HG03135 (cell line): ENCODE measurements around the gene INPP5A.
"Not testable (repeated sequence)": the region's sequence is repeated elsewhere in the genome, so short reads cannot be mapped to it uniquely, and the experiment has no call there.

ENCODE experiments used
- ATAC-seq: cut with Tn5 transposase; IDR thresholded peaks from one replicate; pipeline ENCODE4 v1.9.1; 2021; ENCODE audit warnings: mild to moderate bottlenecking, moderate library complexity; ENCODE audit not compliant: unreplicated experiment

INPP5A gene

DNA sequence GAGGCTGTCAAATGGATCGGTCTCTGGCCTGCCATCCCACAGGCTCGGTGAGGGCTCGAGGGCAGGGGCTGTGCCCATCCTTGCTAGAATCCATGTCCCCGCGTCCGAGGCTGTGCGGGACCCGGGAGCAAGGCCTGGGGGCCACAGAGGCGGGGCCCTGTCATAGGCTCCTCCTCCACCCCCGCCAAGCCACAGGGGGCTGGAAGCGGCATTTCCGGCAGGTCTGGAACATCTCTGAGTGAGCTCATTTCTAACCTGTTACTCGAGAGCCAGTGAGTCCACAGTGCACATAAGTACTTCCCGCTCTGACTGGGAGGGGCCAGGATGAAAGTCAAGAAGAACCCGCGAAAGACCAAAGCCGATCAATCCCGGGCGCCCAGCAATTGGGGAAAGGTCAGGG lies 190.7 kb downstream of the INPP5A start:
- no peak for ATAC-seq

GRCh38 chr10:132728741-132729140 lies 191.2 kb downstream of the INPP5A start:
- no peak for ATAC-seq

GRCh38 chr10:132729810-132730572 lies 192.4 kb downstream of the INPP5A start:
- ATAC-seq, result no peak

DNA sequence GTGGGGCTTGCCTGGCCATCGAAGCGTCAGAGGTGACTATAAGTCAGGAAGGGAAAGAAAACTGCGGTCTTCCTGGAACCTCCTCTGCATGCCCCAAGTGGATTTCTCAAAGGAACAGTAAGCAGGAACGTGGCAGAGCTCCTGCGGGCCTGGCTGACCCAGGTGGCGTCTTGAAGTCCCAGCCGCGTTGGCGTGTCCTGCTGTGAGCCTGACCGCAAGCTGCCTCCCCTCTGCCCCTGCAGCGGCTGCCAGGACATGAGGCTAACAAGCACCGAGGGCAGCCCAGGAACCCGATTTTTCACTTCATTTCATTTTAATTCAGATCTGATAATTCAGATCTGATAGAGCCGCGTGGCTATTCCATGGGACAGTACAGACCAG lies 193.0 kb downstream of the INPP5A start:
- no peak for ATAC-seq

GRCh38 chr10:132732518-132732917 lies 194.9 kb downstream of the INPP5A start:
- ATAC-seq, result no peak

DNA sequence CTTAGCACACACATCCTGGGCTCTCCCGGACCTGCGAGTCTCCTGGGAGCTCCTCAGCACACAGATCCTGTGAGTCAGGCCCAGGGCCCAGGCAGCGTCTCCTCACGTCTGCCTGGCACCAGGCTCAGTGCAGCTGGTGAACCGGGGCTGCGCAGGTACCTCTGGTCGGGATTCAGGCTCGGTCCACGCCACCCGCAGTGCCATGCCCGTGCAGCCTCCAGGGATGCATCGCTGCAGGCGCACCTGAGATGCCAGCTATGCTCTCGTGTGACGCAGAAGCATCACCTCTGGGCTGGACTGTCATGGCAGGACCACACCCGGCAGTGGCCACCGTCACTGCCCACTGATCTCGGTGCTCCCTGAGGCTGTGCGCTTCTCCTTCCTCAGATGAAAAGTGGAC lies 196.3 kb downstream of the INPP5A start:
- ATAC-seq, result no peak

DNA sequence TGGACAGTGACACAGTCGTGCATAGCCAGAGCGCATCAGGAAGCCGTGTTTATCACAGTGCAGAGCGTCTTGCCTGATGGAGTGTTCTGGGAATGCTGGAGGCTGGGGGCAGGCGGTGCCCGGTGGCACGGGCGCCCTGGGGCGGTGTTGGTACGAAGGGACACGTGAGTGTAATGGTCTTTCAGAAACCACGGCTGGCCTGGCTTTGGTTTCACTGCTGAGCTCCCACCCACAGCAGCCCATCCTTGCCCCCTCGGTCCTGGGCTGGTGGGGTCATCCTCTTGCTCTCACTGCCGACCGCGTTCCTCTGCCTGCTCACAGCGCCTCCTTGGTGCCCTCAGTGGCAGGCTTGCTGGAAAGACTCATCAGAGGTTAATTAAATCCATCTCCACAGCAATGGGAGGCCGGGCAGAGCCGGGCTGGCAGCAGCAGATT lies 197.8 kb downstream of the INPP5A start:
- no peak for ATAC-seq

- ATAC-seq, result no peak
Observed at GRCh38 chr10:132735923-132736391, 198.4 kb downstream of the INPP5A start.

DNA sequence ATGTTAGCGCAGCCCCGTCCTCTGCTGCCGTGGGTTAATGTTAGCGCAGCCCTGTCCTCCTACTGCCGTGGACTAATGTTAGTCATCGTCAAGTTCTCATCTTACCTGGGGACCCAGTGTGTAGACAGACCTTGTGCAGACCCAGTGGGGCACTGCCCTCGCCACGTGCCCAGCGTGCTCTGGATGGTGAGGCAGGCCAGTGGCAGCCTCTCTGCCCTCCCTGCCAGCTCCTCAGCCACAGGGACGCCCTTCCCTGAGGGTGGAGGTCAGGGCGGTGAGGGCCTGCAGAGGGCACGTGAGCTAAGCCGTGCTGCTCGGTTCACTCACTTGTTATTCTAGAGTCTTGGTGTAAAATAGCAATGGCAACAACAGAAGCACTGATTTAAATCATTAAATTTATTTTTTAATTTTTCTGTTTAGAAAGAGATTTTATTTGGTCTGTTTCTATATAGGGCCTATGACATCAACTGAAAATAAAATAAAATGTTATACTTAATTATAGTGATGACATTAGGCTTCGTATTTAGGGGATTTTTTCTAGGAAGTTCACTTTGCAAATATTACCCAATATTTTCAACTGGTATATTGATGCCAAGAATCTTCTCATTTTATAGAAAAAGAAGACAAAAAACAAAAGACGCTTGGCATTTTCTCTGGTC lies 199.9 kb downstream of the INPP5A start:
- no peak for ATAC-seq

DNA sequence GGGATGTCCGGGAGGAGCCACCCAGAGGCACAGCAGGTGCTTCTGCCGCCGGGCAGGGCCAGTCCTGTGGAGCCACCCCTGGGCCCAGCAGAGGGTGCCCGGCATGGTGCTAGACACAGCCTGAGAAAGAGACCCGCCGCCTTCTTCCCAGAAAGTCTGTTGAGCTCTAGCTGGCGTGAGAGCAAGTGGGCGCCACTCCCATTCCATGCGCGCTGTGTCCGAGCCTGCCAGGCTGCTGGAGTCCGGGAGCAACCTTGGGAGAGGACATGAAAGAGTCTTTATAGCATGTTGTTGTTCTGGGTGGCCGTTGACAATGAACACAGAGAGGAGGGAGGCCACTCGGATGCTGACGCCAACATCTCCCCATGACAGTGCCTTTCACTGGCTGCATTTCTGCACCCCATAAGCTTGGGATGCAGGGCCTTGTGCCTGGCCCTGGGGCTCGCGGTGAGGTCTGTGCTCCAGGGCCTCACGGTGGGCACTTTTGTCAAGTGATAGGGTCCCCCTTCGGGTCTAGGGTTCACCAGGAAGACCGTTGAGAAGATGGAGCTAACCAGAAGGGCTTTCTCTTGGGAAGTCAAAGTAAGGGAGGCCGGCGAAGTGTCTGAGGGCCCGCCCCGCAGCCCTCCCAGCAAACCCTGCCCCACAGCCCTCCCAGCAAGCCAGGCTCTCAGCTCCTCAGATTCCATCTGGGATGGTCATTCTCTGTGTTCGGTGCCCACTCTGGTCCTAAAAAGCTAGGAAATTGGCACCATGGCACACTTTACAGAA lies 201.1 kb downstream of the INPP5A start:
- no peak for ATAC-seq

- ATAC-seq, result no peak
Observed at GRCh38 chr10:132739225-132739613, 201.6 kb downstream of the INPP5A start.

DNA sequence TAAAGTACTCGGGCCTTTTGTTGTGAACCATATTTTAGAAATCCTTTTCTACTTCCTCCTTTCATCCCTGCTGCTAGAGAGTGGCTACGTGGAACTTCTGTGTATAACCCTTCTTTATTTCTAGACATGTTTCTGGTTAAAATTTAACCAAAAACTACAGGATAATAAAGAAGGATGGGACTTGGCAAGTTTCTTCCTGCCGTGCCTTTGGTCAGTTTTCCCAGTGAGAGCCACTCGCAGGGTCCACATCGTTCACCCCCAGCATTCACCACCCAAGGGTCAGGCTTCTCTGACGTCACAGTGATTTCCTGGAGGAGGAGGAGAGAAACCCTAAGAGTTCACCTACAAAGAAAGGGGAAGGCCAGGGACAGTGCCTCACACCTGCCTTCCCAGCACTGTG lies 203.0 kb downstream of the INPP5A start:
- ATAC-seq, result no peak

DNA sequence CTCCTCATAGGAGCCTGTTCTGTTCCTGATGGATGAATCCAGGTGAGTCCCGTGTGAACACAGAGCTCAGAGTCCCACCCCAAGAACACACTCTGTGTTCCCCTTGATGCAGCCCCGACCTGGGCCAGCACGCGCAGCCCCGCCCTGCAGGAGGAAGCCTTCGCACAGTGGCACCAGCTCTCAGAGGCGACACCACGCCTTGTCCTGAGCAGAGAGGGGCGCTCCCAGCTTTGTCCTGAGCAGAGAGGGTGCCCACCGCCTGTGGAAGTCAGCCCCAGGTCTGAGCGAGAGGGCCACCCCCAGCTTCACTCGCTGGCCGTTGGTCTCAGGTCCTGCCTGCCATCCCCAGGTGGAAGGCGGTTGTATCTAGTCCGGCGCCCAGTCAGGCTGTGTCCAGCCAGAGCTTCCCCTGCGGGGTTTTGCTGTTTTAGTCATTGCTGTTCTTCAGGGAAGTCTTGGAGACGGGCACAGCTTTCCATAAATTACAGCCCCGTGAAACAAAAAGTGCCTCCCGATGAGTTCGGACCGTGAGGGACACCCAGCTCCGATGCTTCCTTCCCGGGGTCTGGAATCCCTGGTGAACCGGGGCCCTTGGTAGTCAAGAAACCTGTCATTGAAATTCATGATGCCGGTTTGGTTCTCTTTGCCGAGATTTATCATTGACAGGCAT lies 204.7 kb downstream of the INPP5A start:
- ATAC-seq, result no peak

DNA sequence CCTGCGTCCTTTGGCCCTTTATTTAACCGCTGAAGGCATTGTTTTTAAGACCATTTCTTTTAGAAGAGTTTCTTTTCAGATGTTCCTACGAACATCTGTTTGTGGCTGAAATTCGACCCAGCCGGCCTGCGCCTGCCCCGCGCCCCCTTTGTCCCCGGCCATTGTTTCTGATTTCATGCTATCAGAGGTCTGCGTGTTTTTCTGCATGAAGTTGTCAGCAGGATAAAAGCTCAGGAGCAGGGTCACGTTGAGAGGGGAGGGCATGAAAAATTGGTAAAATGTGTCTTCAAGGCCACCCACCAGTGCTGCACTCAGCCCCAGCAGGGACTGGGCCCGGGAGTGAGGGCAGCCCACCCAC lies 205.2 kb downstream of the INPP5A start:
- ATAC-seq, result no peak

GRCh38 chr10:132743196-132743924 lies 205.8 kb downstream of the INPP5A start:
- ATAC-seq, result not testable (repeated sequence)

DNA sequence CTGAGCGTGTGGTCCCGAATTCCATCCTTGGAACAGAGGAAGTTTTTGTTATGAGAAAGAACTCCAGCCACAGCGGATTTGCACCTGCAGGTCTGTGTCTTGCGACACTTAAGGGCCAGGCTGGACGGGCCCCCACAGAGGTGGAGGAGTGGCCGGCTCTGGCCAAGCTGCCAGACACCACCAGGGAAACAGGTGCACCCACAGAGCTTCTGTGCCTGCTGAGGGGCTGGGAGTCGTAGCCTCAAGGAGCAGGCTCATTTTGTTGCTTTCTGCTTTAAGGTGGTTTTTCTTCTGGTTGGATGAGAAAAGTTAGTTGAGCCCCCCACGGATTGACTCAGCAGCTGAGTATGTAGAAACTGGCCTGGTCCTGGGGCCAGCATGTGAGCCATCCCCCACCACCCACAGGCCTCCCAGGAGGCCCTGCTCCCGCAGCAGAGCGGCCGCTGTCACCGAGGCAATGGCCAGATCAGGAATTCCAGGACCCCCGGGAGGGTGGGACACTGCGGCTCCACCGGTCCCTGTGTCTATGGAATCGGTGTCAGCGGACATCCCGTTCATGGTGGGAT lies 206.4 kb downstream of the INPP5A start:
- no peak for ATAC-seq

- no peak for ATAC-seq
Observed at GRCh38 chr10:132744839-132745238, 207.3 kb downstream of the INPP5A start.

DNA sequence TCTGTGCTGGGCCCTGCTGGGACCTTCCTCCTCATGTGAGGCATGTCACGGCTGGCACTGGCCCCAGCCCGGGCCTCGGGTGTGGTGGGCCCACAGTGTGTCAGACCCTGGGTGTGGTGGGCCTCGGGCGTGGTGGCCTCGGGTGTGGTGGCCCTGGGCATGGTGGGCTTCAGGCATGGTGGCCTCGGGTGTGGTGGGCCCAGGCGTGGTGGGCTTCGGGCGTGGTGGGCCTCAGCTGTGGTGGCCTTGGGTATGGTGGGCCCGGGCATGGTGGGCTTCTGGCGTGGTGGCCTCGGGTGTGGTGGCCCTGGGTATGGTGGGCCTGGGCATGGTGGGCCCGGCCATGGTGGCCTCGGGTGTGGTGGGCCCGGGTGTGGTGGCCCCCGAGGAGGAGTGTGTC lies 207.9 kb downstream of the INPP5A start:
- no peak for ATAC-seq

GRCh38 chr10:132745971-132746370 lies 208.4 kb downstream of the INPP5A start:
- no peak for ATAC-seq

DNA sequence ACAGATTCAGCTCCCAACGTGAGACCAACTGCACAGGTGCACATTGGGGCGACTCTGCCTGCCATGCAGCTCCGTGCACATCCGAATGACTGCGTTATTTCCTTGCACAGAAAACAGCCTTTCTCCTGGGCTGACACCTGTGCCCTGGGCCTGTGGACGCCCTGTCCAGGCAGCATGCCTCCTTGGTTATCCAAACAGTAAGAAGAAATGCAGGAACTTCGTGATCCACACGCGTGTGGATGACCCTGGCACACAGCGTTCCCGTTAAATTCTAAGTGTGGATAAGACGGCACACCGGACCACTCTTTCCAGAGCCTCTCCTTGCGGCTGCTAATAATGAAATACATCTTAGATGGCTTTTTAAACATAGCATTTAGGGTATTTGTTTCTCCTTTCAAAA lies 208.8 kb downstream of the INPP5A start:
- no peak for ATAC-seq
